Jurkat, Clone E6-1 (cell line): Measurements from ENCODE around the gene RNF44.

Experiments
- DNase-seq: peaks from one replicate; pipeline ENCODE4 v3.0.0-alpha.2; 2011; ENCODE audit warnings: low read depth, low spot score
- H3K4me3 ChIP-seq: 2 replicates; pipeline ENCODE4 v1.5.1; 2011; ENCODE audit warnings: mild to moderate bottlenecking, low read length, control low read depth, moderate library complexity

The RNF44 gene

DNA sequence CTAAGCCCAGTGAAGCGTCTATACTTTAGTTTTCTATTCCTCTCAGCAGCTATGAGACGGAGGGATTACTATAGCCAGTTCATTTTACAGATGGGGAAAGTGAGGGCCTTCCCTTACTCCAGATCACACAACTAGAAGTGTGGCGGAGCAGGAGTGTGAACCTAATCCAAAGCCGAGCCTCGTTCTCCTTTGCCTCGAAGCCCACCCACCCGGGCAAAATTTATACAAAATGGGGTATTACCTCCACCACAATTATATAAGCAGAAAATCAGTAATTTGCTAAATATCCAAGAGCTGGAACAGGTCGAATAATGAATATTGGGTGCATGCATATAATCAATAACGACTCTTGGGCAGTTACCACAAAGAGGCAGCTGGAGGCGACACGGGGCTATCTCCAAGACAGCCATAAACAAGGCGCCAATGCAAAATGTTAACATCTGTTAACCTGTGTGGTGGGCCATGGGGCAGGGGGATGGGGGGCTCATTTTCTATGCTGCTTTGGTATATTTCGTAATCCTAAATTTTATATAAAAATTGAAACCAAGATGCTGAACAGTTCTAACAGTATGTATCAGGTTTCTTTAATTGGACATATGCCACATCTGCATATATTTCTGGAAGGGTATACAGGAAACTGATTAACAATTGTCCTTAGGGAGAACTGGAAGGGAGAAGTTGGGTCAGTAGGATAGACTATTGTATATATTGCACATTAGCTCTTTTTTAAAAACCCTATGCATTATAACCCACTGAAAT, 1.2 kb upstream of the RNF44 start:
- peak overlapping the region; percentile 99 for H3K4me3 ChIP-seq
- no peak for DNase-seq

DNA sequence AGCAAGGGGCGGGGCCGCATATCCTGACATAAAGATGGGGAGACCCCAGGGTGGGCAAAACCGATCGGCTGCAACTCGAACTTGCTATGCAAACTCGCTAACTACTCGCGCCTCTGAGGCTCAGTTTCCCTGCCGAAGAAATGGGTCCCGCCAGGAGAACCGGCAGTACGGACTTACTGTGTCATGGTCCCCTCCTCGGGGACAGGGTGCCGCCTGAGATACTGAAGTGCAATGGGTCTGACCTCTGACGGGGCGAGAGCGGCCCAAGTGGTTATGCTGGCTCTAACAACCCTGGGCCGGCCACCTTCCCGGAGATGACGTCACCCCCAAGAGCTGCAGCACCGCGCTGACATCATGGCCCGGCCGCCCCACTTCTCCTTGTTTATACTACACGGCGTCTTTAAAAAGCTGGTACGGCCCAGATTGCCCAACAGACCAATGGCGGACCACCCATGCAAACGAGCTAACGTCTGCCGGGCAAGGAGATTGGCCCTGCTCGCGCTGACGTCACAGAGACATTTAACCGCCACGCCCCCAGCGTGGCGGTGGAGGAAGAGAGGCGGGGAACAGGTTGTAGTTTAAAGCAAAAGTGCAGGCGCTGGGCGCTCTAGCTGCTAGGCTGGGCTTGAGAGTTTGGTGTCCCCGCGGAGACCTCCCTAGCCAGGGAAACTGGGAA, 490 bp upstream of the RNF44 start:
- DNase-seq = peak; percentile 99
- peak overlapping the region; percentile 99 for H3K4me3 ChIP-seq

DNA sequence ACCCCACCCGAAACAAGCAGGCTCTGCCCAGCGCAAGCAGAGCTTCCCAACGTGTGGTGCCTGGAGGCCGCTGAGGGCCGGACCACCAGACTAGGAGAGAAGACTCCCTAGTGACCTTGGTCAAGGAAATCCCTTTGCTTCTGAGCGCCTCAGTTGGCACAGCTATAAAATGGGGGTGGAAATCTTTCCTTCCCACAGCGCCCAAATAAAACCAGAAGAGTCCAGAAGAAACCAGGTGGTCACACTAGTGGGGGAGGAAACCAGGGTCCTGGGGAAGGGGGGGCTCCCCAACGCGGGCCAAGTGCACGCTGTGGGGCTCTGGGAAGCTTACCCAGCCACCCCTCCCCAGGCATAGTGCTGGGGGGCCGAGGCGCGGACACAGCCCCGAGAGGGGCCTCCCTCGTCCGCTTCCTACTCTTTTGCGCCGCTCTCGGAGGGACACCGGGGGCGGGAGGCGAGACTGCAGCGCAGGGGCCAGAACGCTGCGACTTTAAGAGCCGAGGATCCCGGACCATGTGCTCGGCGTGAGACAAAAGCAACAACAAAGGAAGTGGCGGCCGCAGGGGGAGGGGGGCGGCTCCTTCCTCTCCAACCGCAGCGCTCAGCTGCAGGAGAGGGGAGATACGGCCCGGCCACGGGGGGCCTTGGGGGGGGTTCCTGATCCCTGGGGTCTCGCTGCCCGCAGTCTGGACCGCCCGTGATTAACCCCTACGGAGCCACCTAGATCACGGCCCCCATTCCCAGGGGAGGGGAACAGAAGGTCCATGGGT, 885 bp downstream of the RNF44 start:
- peak; percentile 88 for DNase-seq

DNA sequence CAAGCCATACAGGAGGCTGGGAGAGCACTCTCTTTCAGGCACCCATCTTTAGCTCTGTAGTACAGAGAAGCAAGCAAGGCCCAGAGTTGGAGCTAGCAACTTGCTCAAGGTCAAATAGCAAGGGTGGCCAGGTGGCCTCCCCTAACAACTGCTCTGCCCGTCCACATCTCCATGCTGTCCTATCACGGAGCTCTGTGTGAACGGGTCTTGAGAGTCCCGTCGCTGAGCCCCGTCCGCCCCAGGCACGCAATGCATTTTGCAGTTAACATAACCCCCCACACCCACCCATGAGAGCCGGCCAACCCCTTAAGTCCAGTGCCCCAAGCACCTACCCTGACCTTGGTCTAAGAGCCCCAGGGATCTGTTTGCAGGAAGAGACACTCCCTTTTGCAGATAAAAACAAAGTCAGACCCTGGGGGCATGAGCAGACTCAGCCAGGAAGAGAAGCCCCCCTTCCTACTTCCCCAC, 1.5 kb downstream of the RNF44 start:
- H3K4me3 ChIP-seq = peak overlapping the region; percentile 99
- no peak for DNase-seq

More for the DNA sequence above, 885 bp downstream of the RNF44 start:
- peak overlapping the region; percentile 99 for H3K4me3 ChIP-seq

DNA sequence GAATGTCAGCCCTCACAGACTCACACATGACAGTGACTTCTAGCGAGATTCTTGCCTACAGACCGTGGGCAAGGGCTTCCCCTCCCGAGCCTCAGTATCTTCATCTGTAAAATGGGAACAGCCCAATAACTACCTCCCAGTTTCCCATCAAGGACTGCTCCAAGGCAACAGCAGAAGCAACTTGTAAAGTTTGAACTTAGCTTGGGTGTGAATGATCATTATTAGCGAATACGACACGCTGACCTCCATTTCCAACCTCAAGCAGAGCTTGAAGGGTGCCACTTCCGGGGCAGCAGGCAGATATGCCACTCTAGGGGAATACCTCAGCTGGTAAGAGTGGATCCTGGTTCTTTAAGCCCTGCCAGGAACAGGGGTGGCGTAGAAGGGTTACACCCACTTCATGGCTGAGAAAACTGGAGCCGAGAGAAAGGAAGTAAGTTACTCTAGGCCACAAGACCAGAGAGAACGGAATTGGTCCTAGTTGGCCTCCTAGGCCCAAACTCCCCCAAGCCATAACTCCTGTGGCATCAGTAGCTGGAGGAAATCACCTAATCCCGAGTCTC, 2.0 kb downstream of the RNF44 start:
- peak overlapping the region; percentile 99 for H3K4me3 ChIP-seq
- peak; percentile 79 for DNase-seq

DNA sequence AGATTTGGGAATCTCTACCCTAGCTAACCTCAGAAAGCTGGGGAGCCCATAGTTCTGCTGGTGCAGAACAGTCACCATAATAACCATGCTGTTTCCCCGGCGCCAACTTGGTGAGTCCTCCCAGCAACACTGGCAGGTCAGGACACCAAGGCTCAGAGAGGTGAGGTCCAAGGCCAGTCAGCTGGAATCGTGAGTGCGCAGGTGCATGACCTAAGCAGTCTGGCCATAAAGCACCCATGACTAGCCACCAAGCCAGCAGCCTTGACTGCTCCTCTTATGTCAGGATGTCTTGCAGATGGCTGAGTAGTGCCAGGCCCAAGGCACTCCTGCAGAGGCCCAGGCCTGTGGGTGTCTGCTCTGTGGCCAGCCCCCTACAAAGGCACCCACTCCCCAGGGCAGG, 2.6 kb downstream of the RNF44 start:
- no peak for DNase-seq
- peak overlapping the region; percentile 99 for H3K4me3 ChIP-seq

DNA sequence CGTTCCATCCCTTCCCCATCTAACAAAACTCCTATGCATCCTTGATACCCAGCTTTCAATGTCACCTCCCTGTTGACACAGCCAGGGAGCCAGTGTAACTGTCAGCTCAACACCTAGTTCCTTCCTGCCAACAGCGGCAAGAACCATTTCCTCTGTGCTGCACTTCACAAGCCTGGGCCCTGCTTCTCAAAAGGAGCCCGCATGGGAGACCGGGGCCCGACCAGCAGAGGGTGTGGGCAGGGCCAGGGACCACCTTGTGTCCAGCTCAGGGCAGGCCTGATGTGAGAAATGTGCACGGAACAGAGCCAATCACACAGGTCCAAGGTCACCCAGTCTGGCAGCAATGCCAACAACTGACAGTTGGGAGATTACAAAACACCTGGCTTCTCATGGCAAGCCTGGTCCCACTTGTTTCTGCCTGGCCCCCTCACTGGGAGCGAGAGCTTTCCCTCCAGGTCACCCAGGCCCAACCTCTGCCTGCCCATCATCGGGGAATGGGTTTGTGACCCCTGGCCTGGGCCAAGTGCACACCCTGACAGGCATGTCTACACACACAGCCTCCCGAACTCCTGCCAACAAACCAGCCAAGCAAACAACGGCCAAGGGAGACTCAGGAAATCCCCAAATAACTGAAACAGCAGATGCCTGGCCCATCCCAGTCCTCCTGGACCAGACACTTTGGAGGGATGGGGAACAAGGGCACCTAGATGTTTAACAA, 3.1 kb downstream of the RNF44 start:
- DNase-seq = peak; percentile 81
- peak overlapping the region; percentile 99 for H3K4me3 ChIP-seq

DNA sequence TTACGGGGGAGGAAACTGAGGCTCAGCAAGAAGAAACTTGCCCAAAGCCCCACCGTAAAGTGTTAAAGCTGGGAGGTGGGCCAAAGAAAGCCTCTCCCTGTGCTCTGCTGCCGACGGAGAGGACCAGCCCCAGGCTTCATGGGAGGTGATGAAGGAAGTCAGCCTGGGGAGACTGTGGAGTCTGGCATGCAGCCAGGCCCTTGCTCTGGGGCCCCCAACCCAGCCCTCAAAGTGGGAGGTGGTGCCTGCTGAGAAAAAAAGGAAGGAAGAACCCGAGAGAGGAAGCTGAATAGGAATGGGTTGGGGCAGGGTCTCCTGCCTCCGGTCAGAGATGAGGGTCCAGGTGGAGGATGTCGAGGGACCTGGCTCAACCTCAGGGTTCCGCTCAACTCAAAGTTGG, 3.8 kb downstream of the RNF44 start:
- peak; percentile 68 for DNase-seq
- peak overlapping the region; percentile 99 for H3K4me3 ChIP-seq

DNA sequence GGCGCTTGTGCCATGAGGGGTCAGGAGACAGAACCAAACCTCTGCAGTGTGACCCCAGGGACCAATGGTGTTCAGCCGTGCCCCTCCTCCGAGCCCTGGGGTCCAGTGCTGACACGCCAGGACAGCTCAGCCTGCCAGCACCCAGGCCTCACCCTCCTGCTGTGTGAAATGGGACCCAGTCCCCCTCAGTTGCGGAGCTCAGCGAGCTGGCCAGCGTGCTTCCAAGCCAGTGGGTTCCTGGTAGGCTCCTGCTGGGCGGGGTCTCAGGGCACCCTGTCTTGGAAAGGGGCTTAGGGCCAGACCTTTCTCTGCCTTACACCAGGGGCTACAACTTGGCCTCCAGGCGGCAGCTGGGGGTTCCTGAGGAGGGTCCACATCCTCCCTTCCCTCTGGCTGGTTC, 4.4 kb downstream of the RNF44 start:
- no peak for DNase-seq
- H3K4me3 ChIP-seq = peak overlapping the region; percentile 99

DNA sequence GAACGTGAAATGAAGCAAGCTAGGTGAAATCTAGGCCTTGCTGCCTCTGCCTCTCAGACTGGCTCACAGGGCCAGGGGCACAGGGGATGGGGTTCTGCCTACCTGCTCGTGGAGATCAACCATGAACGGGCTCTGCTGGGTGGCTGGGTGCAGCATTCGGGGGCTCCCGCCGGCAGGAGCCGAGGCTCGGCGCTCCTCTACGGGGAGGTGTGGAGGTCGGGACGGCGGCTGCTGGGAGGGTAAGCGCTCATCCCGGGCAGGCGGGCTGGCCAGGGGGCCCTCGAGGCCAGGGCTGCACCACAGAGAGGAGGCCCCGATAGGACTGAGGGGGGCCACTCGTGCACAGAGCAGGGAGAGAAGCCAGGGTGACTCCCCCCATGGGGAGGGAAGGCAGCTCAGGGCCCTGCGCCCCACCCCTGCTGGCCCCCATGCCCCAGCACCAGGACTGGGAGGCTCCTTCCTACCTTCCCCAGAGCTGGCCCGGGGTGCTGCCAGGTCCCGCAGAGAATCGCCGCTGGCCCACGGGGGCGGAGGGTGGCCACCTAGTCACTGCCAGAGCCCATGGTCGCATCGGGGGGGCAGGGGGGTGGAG, 5.2 kb downstream of the RNF44 start:
- DNase-seq = no peak
- peak overlapping the region; percentile 44 for H3K4me3 ChIP-seq

DNA sequence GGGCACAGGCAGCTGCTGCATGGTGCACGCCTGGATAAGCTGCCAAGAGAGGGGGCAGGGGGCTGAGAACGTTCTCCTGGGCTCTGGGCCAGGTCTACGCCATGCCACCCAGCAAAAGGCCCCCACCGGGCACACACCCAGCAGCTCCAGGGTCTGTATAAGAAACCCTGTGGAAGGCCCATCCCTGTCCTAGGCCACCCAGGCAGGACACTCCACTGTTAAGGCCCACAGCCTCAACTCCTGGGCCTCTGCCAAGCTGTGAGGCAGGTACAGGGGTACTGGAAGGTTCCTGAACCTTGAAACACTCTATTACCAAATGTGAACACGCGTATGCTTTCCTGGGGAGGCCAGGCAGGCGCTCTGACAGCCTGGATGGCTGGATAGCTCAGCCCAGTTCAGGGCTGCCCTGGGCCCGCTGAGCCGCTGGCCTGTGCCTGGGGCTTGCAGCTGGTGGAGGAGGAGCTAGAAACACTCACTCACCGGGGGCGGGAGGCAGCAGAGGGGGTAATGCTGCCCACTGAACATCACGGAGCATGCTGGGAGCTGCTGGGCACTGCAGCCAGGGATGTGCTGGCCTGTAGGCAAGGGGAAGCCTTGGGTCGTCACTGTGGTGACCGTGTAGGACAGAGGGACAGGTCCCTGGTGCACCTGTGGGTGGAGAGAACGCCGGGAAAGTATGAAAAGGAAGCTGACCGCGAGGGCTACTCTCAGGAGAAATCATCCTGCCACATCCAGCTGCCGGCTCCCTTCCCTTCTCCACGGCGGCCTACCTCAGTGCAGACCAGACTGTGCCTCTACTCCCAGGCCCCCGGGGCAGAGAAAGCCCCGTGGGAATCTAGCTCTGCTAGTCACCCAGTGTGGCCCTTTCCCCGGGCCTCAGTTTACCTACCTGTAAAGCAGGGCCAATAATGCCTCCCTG, 6.0 kb downstream of the RNF44 start:
- no peak for DNase-seq
- H3K4me3 ChIP-seq = peak overlapping the region; percentile 44

DNA sequence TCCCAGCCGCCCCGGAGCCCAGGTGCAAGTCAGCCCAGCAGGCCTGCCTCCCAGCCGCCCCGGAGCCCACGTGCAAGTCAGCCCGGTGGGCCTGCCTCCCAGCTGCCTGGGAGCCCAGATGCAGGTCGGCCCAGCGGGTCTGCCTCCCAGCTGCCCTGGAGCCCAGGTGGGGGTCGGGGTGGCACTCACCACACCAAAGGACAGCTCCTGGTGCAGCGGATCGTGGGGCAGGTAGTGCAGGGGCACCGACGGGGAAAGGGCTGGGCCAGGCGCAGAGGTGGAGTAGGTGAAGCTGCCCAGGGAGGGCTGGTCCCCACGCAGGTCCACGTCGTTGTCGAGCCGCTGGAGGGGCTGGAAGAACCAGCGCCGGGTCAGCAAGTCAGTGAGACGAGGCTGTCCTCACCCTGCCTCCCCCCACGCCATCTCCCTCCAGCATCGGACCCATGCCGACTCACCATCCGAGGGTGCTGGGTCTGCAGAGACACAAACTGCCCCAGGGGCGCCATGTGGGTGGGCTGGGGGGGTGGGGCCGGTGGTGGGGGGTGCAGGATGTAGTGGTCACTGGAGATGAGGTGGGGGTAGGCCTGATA, 6.7 kb downstream of the RNF44 start:
- peak; percentile 76 for DNase-seq
- H3K4me3 ChIP-seq = peak overlapping the region; percentile 44

DNA sequence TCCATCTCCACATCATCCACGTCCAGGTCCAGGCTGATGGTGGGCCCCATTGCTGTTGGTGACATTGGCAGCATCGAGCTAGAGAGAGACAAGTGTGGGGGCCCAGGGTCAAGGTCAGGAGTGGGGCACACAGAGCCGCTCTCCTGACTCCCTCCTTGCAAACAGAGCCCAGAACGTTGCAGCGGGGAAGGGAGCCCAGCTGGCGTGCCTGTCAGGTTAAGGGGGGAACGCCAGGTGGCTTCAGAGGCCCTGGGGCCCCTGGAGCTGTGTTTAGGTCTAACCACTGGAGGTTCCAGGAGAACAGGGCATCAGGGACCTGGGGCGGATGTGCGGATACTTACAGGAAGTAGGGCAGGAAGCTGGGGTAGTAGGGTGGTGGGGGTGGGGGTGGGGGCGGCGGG, 7.5 kb downstream of the RNF44 start:
- peak overlapping the region; percentile 15 for H3K4me3 ChIP-seq
- peak; percentile 97 for DNase-seq

DNA sequence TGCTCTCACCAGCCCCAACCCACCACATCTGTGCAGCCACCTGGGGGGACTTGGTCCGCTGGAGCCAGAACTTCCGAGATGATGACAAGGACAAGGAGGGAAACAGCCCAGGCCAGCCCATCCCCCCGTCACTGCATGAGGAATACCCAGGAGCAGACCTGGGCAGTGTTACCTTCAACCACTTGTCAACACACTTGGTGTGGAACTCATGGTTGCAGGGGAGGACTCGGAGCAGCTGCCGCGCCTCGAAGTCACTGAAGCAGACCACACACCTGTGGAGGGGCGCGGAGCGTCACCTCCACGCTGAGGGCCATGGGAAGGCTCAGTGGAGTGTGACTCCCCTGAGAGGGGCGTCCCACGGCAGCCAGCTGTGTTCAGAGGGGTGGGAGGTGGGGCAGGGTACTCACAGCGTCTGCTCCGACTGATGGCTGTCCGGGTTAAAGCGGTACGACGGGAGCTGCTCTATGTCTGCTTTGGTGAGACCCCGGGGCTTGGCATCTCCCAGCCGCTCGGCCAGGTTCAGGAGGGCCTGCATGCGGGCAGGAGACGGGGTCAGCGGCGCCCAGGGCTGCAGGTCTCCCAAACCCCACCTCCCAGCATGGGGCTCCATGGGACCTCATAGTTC, 8.0 kb downstream of the RNF44 start:
- DNase-seq = no peak
- H3K4me3 ChIP-seq = peak overlapping the region; percentile 15

DNA sequence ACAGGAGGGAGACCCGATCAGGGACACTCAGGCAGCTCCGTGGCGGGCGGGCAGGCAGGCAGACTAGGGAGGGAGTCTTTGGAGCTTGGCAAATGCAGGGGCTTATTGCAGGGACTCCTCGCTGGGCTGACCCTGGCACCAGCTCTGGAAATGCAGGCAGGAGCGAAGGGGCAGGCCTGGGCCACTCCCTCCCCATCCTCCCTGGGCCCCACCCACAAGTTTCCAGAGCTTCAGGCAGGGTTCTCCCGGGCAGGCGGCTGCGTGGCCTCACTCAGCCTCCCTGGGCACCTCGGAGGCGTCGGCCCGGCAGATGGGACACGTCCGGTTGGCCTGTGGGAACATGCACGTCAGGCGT, 8.5 kb downstream of the RNF44 start:
- no peak overlapping the region for H3K4me3 ChIP-seq
- no peak for DNase-seq

DNA sequence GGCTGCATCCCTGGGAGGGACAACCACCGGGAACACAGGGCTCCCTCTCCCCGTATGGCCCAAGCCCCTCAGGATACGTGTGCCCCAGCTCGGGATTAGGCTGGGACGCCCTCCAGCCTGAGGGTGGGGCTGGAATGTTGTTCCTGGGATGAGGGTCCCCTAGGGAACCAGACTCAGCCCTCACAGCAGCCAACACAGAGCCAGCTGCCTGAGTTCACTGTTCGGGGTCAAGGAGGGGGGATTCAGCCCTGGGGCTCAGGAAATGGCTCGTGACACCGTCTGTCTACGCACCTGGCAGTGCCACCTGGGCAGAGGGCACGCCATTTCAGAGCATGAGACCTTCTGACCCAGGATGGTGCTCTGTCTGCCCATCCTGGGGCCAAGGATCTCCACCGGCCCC, 8.9 kb downstream of the RNF44 start:
- no peak for DNase-seq
- H3K4me3 ChIP-seq = no peak overlapping the region
